Measurements from ENCODE around the gene MGMT.

GRCh38 chr10:129624526-129624925, 157.5 kb downstream of the MGMT start:
- no peak for TF ChIP-seq CTCF (conservative IDR thresholded peaks at IDR 0.05 in 1 of 2, IDR thresholded peaks at IDR 0.05 in 1 of 2; ENCODE audit: low read depth in 1 of 2, low read length in 2 of 2)
- TF ChIP-seq EZH2 (IDR thresholded peaks at IDR 0.05; ENCODE audit: low read length, missing control alignments) = no peak

Data from fibroblast of lung (primary cell).